HEK293 (cell line): Measurements from ENCODE around the gene GBX2.

ENCODE experiments used
- CTCF ChIA-PET: fragments of 350-600 bp; formaldehyde crosslinking; extraction: SDS; loops from one replicate; lab custom pipeline; 2021; ENCODE audit warnings: antibody characterized with exemption; lab: Yijun Ruan, JAX
- POLR2A ChIA-PET: fragments of 300-600 bp; formaldehyde crosslinking; extraction: SDS; loops from one replicate; lab custom pipeline; 2020; ENCODE audit warnings: antibody characterized with exemption, inconsistent platforms; lab: Yijun Ruan, JAX
- H3K27ac ChIP-seq: fragments of 200-500 bp; sonication (Bioruptor generic); 2 replicates; pipeline ENCODE4 v1.5.1; 2014; ENCODE audit warnings: low read depth, low read length, control low read depth, inconsistent platforms; ENCODE audit errors: extremely low read depth
- H3K36me3 ChIP-seq, 2 experiments: fragments of 200-500 bp in 1 of 2; sonication (Bioruptor generic) in 1 of 2; 1 replicate in 1 of 2; 2 replicates in 1 of 2; pipeline ENCODE4 v1.5.1; 2014 to 2017; ENCODE audit warnings: inconsistent platforms in 2 of 2, low read length in 2 of 2; ENCODE audit not compliant: control insufficient read depth in 2 of 2, insufficient read depth in 1 of 2
- H3K4me1 ChIP-seq: fragments of 200-500 bp; sonication (Bioruptor generic); 2 replicates; pipeline ENCODE4 v1.5.1; 2014; ENCODE audit warnings: mild to moderate bottlenecking, low read length, inconsistent platforms; ENCODE audit not compliant: control insufficient read depth, insufficient read depth
- H3K4me3 ChIP-seq: 2 replicates; pipeline ENCODE4 v1.5.1; 2011; ENCODE audit warnings: low read depth, mild to moderate bottlenecking, control low read depth, low read length, moderate library complexity
- H3K9me3 ChIP-seq: fragments of 200-500 bp; sonication (Bioruptor generic); 2 replicates; pipeline ENCODE4 v1.5.1; 2014; ENCODE audit warnings: low read depth, low read length, inconsistent platforms; ENCODE audit not compliant: control insufficient read depth, insufficient read depth
- AEBP2 ChIP-seq: fragments of 450-650 bp; formaldehyde crosslinking; IDR thresholded peaks from 2 replicates; pipeline ENCODE4 v1.5.1; 2016; ENCODE audit warnings: missing biosample characterization, missing genetic modification characterization, borderline replicate concordance
- ATF2 ChIP-seq: fragments of 450-650 bp; formaldehyde crosslinking; IDR thresholded peaks from 2 replicates; pipeline ENCODE4 v1.5.1; 2016; ENCODE audit warnings: missing biosample characterization, missing genetic modification characterization, low read depth
- GLI2 ChIP-seq: fragments of 450-650 bp; formaldehyde crosslinking; IDR thresholded peaks from 2 replicates; pipeline ENCODE4; 2017; ENCODE audit warnings: missing biosample characterization, missing genetic modification characterization, low read depth, borderline replicate concordance
- KLF10 ChIP-seq: fragments of 450-650 bp; IDR thresholded peaks from 2 replicates; pipeline ENCODE4 v1.5.1; 2018; ENCODE audit warnings: missing biosample characterization, mild to moderate bottlenecking, missing genetic modification characterization
- MYNN ChIP-seq: fragments of 450-650 bp; formaldehyde crosslinking; IDR thresholded peaks from 2 replicates; pipeline ENCODE4 v1.5.1; 2016; ENCODE audit warnings: missing biosample characterization, missing genetic modification characterization, borderline replicate concordance
- REST ChIP-seq: fragments of 450-650 bp; formaldehyde crosslinking; IDR thresholded peaks from 2 replicates; pipeline ENCODE4 v1.5.1; 2016; ENCODE audit warnings: missing biosample characterization, missing genetic modification characterization
- ZBTB48 ChIP-seq: fragments of 450-650 bp; formaldehyde crosslinking; IDR thresholded peaks from 2 replicates; pipeline ENCODE4 v1.5.1; 2016; ENCODE audit warnings: missing biosample characterization, missing genetic modification characterization
- ZBTB7A ChIP-seq: fragments of 450-650 bp; formaldehyde crosslinking; IDR thresholded peaks from 2 replicates; pipeline ENCODE4 v1.5.1; 2016; ENCODE audit warnings: low read depth, missing biosample characterization, missing genetic modification characterization
- ZFHX2 ChIP-seq: fragments of 450-650 bp; formaldehyde crosslinking; conservative IDR thresholded peaks from 2 replicates; pipeline ENCODE4 v1.5.1; 2016; ENCODE audit warnings: missing biosample characterization, missing genetic modification characterization
- ZFP69B ChIP-seq: fragments of 450-650 bp; formaldehyde crosslinking; IDR thresholded peaks from 2 replicates; pipeline ENCODE4 v1.5.1; 2016; ENCODE audit warnings: missing biosample characterization, missing genetic modification characterization
- ZNF10 ChIP-seq: fragments of 450-650 bp; formaldehyde crosslinking; IDR thresholded peaks from 2 replicates; pipeline ENCODE4 v1.5.1; 2017; ENCODE audit warnings: missing biosample characterization, missing genetic modification characterization
- ZNF121 ChIP-seq: fragments of 450-650 bp; formaldehyde crosslinking; IDR thresholded peaks from 2 replicates; pipeline ENCODE4 v1.5.1; 2016; ENCODE audit warnings: missing biosample characterization, missing genetic modification characterization
- ZNF146 ChIP-seq: fragments of 450-650 bp; formaldehyde crosslinking; IDR thresholded peaks from 2 replicates; pipeline ENCODE4 v1.5.1; 2016; ENCODE audit warnings: missing biosample characterization, missing genetic modification characterization
- ZNF2 ChIP-seq: fragments of 450-650 bp; formaldehyde crosslinking; IDR thresholded peaks from 2 replicates; pipeline ENCODE4 v1.5.1; 2016; ENCODE audit warnings: missing biosample characterization, missing genetic modification characterization
- ZNF24 ChIP-seq: fragments of 450-650 bp; formaldehyde crosslinking; IDR thresholded peaks from 2 replicates; pipeline ENCODE4 v1.5.1; 2016; ENCODE audit warnings: missing biosample characterization, missing genetic modification characterization
- ZNF416 ChIP-seq: fragments of 450-650 bp; formaldehyde crosslinking; IDR thresholded peaks from 2 replicates; pipeline ENCODE4 v1.5.1; 2016; ENCODE audit warnings: missing biosample characterization, missing genetic modification characterization
- ZNF473 ChIP-seq: fragments of 450-650 bp; formaldehyde crosslinking; IDR thresholded peaks from 2 replicates; pipeline ENCODE4 v1.5.1; 2017; ENCODE audit warnings: missing biosample characterization, missing genetic modification characterization
- ZNF521 ChIP-seq: fragments of 450-650 bp; formaldehyde crosslinking; IDR thresholded peaks from 2 replicates; pipeline ENCODE4 v1.5.1; 2017; ENCODE audit warnings: missing biosample characterization, mild to moderate bottlenecking, missing genetic modification characterization
- ZNF529 ChIP-seq: fragments of 450-650 bp; formaldehyde crosslinking; IDR thresholded peaks from 2 replicates; pipeline ENCODE4 v1.5.1; 2017; ENCODE audit warnings: missing genetic modification characterization, missing biosample characterization; ENCODE audit not compliant: insufficient replicate concordance
- ZNF555 ChIP-seq: fragments of 450-650 bp; formaldehyde crosslinking; conservative IDR thresholded peaks from 2 replicates; pipeline ENCODE4 v1.5.1; 2017; ENCODE audit warnings: missing biosample characterization, mild to moderate bottlenecking, missing genetic modification characterization, inconsistent platforms
- ZNF654 ChIP-seq: fragments of 450-650 bp; formaldehyde crosslinking; IDR thresholded peaks from 2 replicates; pipeline ENCODE4 v1.5.1; 2016; ENCODE audit warnings: low read depth, missing biosample characterization, missing genetic modification characterization
- ZNF76 ChIP-seq: fragments of 450-650 bp; formaldehyde crosslinking; IDR thresholded peaks from 2 replicates; pipeline ENCODE4; 2016; ENCODE audit warnings: low read depth, missing biosample characterization, missing genetic modification characterization, borderline replicate concordance
- ZNF768 ChIP-seq: fragments of 450-650 bp; formaldehyde crosslinking; IDR thresholded peaks from 2 replicates; pipeline ENCODE4 v1.5.1; 2018; ENCODE audit warnings: missing biosample characterization, mild to moderate bottlenecking, missing genetic modification characterization
- ZNF777 ChIP-seq: fragments of 450-650 bp; formaldehyde crosslinking; IDR thresholded peaks from 2 replicates; pipeline ENCODE4 v1.5.1; 2017; ENCODE audit warnings: missing biosample characterization, missing genetic modification characterization, borderline replicate concordance
- ZNF792 ChIP-seq: fragments of 450-650 bp; formaldehyde crosslinking; IDR thresholded peaks from 2 replicates; pipeline ENCODE4 v1.5.1; 2016; ENCODE audit warnings: missing biosample characterization, missing genetic modification characterization

GBX2 gene

GRCh38 chr2:236133410-236134012 is 34.7 kb downstream of the GBX2 start (continued):
- TF ChIP-seq ZNF416 (tag by site-specific recombination) (no peak), ZBTB7A (tag by site-specific recombination) (no peak), ZFP69B (tag by site-specific recombination) (no peak), MYNN (tag by site-specific recombination) (no peak), ZNF654 (tag by site-specific recombination) (no peak)

GRCh38 chr2:236131073-236131692 is 37.0 kb downstream of the GBX2 start:
- ChIA-PET POLR2A (no interaction called here), CTCF (no interaction called here)
- Histone ChIP-seq H3K4me3 (no peak overlapping the region), H3K27ac (no peak overlapping the region), H3K4me1 (no peaks in the 10 kb centered on the region), H3K9me3 (no peaks in the 10 kb centered on the region)
- no peak for TF ChIP-seq ZNF2 (tag by site-specific recombination)
- no peak for TF ChIP-seq KLF10 (tag by site-specific recombination)
- TF ChIP-seq ZBTB48 (tag by site-specific recombination): no peak
- no peak for TF ChIP-seq ATF2 (tag by site-specific recombination)
- 0 out of 2 replicates have a peak, but pooled peaks have one; percentile 12 for TF ChIP-seq ZFHX2 (tag by site-specific recombination)
- TF ChIP-seq, all 188 proteins: peak for 1
- H3K36me3 ChIP-seq: no peaks in the 10 kb centered on the region

GRCh38 chr2:236130349-236130998 is 37.7 kb downstream of the GBX2 start:
- no peaks in the 10 kb centered on the region for H3K4me1 ChIP-seq
- H3K36me3 ChIP-seq: no peaks in the 10 kb centered on the region
- no peak overlapping the region for H3K4me3 ChIP-seq
- POLR2A ChIA-PET: no interaction called here
- no peak overlapping the region for H3K27ac ChIP-seq
- H3K9me3 ChIP-seq: no peaks in the 10 kb centered on the region
- TF ChIP-seq ZNF521 (tag by site-specific recombination) (no peak), AEBP2 (tag by site-specific recombination) (no peak), ZNF777 (no peak), ZNF24 (tag by site-specific recombination) (no peak), ZNF792 (tag by site-specific recombination) (no peak), ZNF768 (tag by site-specific recombination) (no peak), ZNF146 (tag by site-specific recombination) (no peak), REST (tag by site-specific recombination) (no peak), ZNF555 (tag by site-specific recombination) (no peak), ZNF76 (tag by site-specific recombination) (no peak), ZNF121 (tag by site-specific recombination) (no peak), GLI2 (tag by site-specific recombination) (no peak), ZNF473 (no peak), ZNF529 (tag by site-specific recombination) (no peak), ZNF10 (tag by site-specific recombination) (no peak)
- CTCF ChIA-PET: no interaction called here
